ENCODE measurements around the gene C3orf22.

Gene C3orf22

DNA sequence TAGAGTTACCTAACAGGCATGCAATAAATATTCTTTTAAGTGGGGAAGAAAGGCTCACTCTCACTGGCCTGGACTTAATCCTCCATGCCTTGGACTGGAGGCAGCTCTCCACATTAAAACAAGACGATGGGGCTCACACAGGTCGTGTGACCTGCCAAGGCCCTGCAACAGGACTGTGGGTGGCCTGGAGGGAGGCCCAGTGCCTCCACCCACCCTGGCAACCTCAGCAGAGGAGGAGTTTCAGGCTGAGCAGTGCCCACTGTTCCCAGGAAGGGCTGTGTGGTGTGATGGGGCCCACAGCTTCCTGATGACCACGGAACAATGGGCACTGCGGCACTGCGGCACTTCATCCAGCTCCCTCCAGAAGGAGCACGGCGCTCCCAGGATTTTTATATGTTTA, 46.7 kb downstream of the C3orf22 start:
- DNase-seq (ENCODE audit: low read depth): no peak

GRCh38 chr3:126511291-126511690, 47.4 kb downstream of the C3orf22 start:
- no peak for DNase-seq (ENCODE audit: low read depth)

DNA sequence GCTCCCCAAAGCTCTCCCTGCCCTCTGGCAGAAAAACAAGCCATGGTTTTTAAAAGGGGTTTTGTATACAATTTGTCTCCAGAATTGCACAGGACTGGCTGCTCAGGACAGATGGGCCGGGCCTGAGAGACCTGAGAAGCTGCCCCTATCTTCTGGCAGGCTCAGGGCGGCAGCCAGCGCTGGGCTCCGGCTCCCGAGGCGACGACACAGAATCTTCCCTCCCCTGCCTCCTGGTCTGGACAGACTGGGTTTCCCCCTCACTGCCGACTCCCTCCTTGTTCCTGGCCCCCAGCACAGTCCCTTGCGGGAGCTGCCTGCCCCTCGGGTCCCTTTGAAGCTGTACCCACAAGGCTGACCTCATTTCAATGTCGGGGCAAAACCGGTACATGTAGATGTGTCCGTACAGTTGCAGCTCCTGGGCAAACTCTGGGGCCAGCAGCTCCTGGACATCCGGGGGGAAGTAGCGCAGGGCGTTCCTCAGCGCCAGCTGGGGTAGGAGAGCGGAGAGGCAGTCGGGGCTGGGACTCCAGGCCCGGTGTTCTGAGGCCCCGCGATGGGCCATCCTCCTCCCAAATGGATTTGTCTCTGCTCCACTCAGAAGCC, 48.3 kb downstream of the C3orf22 start:
- no peak for DNase-seq (ENCODE audit: low read depth)

DNA sequence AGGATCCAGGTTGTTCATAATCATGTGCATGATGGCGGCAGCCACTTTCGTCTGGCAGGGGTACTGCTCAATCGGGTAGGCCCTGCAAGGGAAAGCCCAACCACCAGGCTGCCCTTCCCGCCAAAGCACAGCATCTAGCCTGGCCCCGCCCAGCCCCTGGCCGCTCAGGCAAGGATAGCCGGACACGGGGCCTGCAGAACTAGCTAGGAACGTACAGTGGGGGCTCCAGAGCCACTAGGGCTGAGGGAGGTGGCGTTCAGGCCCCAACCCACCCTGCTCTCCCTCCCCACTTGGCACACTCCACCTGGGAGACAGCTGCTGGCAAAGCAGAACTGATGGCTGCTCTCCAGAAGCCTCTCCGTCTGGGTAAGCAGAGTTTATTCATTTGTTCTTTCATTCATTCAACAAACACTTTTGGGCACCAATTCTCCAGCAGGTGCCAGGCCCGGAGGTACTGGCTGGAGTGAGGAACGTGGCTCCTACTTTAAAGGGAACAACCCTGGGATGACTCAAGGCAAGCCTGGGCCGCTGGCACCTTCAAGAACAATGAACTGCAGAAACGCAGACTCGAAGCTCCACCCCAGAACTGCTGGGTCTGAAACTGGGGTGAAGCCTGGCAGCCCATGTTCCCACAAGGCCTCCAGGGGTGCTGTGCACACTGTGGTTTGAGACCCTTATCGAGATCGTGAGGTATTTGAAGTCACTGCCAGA, 49.0 kb downstream of the C3orf22 start:
- no peak for DNase-seq (ENCODE audit: low read depth)

DNA sequence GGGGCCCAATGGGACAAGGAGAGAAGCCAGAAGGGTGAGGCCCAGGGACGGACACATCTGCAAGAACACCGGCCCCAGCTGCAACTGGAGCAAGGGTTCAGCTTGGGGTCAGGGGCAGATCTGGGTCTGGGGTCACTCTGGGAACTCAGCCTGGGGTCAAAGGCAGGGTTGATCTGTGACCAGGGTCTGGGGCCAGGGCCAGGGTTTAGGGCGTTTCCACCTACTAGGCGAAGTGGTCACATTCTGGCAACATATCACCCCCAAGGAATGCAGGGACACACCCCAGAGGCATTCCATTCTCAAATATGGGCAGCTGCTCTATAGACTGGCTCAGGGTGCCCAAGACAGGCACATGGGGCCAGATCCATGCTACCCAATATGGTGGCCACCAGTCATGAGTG, 50.2 kb downstream of the C3orf22 start:
- DNase-seq (ENCODE audit: low read depth): no peak

DNA sequence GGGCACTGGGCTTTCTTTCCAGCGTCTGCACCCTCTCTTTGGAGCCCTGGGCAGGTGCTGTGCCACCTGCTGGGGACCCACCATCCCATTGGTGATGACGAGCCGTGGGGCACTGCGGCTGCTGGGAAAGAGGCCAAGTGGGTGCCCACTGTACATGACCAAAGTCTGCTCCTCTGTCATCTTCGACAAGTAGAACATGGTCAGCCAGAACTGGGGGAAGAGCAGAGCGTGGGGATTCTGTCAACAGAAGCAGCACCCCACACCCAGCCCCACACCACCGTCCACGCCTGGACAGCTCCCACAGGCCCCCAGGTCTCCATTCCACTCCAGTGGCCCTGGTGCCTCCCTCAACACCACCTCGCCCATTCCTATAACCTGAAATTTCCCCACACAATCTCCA, 50.8 kb downstream of the C3orf22 start:
- no peak for DNase-seq (ENCODE audit: low read depth)

DNA sequence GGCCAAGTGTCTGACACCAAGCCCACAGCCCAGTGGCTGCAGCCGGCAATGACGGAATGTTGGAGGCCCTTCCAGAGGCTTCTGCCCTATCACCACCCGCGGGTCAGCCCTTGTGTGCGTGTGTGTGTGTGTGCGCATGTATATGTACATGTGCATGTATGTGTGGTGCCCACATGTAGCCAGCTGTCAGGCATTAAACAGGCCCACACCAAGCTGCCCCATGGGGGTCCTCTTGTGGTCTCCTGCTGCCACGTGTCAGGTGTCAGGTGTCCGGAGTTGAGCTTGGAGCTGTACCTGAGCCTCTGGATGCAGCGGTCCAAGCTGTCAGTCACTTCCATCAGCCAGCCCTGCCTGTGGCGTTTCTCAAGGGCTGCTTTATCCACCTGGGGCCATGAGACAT, 55.0 kb downstream of the C3orf22 start:
- no peak for DNase-seq (ENCODE audit: low read depth)

GRCh38 chr3:126502656-126503055, 56.1 kb downstream of the C3orf22 start:
- no peak for DNase-seq (ENCODE audit: low read depth)

DNA sequence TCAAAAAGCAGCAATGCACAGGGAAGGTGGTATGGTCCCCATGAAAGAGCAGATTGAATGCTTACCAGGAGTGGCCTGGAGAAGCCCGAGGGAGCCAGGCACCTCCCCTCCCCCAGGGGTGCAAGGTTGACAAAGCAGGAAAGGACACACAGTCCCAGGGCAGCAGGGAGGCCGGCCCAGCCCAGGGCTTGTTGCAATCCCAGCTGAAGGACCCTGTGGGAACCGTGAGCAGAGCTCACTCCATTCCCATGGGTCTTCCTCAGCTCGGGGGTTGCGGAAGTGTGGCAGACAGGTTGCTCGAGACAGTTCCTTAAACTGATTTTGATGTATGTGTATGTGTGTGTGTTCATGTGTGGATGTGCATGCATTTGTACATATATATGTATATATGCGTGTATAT, 57.0 kb downstream of the C3orf22 start:
- no peak for DNase-seq (ENCODE audit: low read depth)

DNA sequence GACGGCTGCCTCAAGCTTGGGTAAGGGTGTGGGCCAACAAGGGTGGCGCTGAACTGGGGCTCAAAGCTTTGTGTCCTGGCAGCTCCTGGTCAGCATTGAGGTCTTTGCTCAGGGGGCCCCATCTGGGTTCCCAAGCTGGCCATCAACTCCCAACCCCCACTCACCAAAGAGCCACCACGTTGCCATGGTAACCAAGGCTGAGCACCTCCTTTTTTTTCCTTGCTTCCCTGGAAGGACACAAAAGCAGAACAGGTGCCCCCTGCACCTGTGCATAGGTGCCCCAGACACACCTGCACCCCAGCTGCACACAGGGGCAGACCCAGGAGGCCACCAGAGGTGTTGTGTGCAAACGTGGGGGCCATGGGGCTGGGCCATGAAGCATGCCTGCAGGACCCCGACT, 57.7 kb downstream of the C3orf22 start:
- no peak for DNase-seq (ENCODE audit: low read depth)

DNA sequence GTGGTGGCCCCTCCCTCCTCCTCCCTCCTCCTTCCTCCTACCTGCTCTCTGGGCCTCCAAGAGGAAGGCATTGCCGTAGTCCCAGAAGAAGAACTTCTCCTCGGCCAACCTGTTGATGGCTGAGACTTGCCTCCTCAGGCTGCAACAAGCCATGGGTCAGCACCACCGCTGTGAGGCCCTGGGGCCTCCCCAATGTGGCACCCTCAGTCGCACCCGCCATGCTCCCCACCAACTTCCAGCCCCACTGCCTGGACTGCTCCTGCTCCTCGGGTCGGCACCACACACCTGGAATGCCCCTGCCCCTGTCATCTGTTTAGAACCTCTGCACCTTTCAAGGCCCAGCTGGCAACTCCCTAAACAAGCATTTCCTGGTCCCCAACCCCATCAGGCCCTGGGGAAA, 58.7 kb downstream of the C3orf22 start:
- no peak for DNase-seq (ENCODE audit: low read depth)
